Keratinocyte (primary cell): ENCODE data around the gene ZNF45.

Source experiments
- CTCF ChIP-seq, 3 experiments: IDR thresholded peaks in 1 of 3; conservative IDR thresholded peaks in 1 of 3; optimal IDR thresholded peaks in 1 of 3; 2 replicates in 2 of 3; 3 replicates in 1 of 3; pipeline versions ENCODE3 to v1.5.1; 2011; ENCODE audit warnings: low read length in 3 of 3, mild to moderate bottlenecking in 3 of 3, moderate library complexity in 2 of 3, control low read depth in 1 of 3, inconsistent platforms in 1 of 3; ENCODE audit not compliant: insufficient read depth in 2 of 3; ENCODE audit errors: extremely low read depth in 1 of 3
- EZH2 ChIP-seq: IDR thresholded peaks from one replicate; pipeline ENCODE4 v1.6.1; 2012; ENCODE audit warnings: inconsistent platforms, mild to moderate bottlenecking, low read length, moderate library complexity

DNA sequence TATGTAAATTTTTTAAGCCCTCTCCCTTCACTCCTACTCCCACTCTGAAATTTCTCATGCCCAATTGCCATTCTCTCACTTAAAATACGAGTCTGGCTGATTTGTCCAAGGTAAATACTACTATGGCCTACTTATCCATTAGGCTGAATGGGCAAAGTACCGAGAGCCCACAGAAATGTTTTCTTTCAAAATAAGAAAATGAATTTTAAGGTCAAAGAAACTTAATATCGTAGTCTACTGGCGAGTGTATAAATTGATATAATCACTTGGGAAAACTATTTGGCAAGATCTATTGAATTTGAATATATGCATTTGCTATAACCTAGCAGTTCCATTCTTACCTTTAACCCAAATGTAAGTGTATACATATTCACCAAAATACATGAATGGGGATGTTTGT is 32.7 kb downstream of the ZNF45 start:
- TF ChIP-seq CTCF (optimal IDR thresholded peaks at IDR 0.05 in 1 of 3, IDR thresholded peaks at IDR 0.05 in 1 of 3, conservative IDR thresholded peaks at IDR 0.05 in 1 of 3; ENCODE audit: extremely low read depth in 1 of 3, insufficient read depth in 2 of 3, low read length in 3 of 3) = no peak
- no peak for TF ChIP-seq EZH2
